GM21619 (cell line): ENCODE measurements around the gene STC2.

Experiments
- ATAC-seq: cut with Tn5 transposase; IDR thresholded peaks from one replicate; pipeline ENCODE4 v1.9.1; 2021; ENCODE audit not compliant: unreplicated experiment

Gene STC2

GRCh38 chr5:173329491-173330337 lies 1.5 kb upstream of the STC2 start:
- ATAC-seq = peak; percentile 38

GRCh38 chr5:173328844-173329490 lies 753 bp upstream of the STC2 start:
- no peak for ATAC-seq

- ATAC-seq = no peak
These were observed 898 bp downstream of the STC2 start for GRCh38 chr5:173327084-173327947.

GRCh38 chr5:173326501-173326960 lies 1.7 kb downstream of the STC2 start:
- ATAC-seq = no peak

- ATAC-seq = no peak
These were observed 3.0 kb downstream of the STC2 start for GRCh38 chr5:173325091-173325698.

- ATAC-seq = no peak
These were observed 3.9 kb downstream of the STC2 start for GRCh38 chr5:173324115-173325001.

GRCh38 chr5:173323799-173324114 lies 4.5 kb downstream of the STC2 start:
- ATAC-seq = no peak

GRCh38 chr5:173323106-173323798 lies 5.0 kb downstream of the STC2 start:
- ATAC-seq = no peak

GRCh38 chr5:173321886-173322285 lies 6.3 kb downstream of the STC2 start:
- no peak for ATAC-seq

- no peak for ATAC-seq
These were observed 8.0 kb downstream of the STC2 start for GRCh38 chr5:173320259-173320658.

GRCh38 chr5:173319646-173320045 lies 8.6 kb downstream of the STC2 start:
- no peak for ATAC-seq

GRCh38 chr5:173318881-173319620 lies 9.2 kb downstream of the STC2 start:
- ATAC-seq = no peak

- no peak for ATAC-seq
These were observed 9.9 kb downstream of the STC2 start for GRCh38 chr5:173318330-173318729.

GRCh38 chr5:173317852-173318251 lies 10.4 kb downstream of the STC2 start:
- no peak for ATAC-seq

GRCh38 chr5:173317091-173317730 lies 11.0 kb downstream of the STC2 start:
- ATAC-seq = no peak

GRCh38 chr5:173316339-173317020 lies 11.7 kb downstream of the STC2 start:
- no peak for ATAC-seq

- no peak for ATAC-seq
These were observed 12.5 kb downstream of the STC2 start for GRCh38 chr5:173315495-173316338.
